ENCODE results near the gene LCE3D.
"Not testable (repeated sequence)": the region's sequence is repeated elsewhere in the genome, so short reads cannot be mapped to it uniquely, and the experiment has no call there.

Gene LCE3D, protein sequence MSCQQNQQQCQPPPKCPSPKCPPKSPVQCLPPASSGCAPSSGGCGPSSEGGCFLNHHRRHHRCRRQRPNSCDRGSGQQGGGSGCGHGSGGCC

GRCh38 chr1:152580433-152580832 lies at the start of gene LCE3D:
Gene LCE3D (minus strand): TSS chr1:152580516. CDS start chr1:152579936, 580 bp downstream.
- FAIRE-seq, result no peak

DNA sequence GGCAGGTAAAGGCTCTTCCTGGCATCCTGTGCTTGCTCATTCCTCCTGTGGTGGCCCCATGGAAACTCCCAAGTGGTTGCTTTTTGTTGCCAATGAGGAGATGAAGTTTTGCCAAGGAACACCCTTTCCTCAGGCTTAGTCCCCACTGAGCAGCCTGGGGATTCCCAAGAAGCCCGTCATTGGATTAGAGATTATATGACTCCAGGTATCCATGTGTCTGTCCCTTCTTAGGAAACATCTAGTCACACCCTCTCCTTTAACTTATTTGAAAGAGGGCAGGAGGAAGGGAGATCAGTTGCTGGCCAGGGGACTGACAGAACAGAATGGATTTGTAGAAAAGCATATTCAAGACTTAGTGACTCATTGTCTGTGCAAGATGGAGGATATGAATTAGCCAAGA lies 46.4 kb upstream of the LCE3D start:
- FAIRE-seq, result no peak

- no peak for FAIRE-seq
Measured at GRCh38 chr1:152623203-152623844, 43.0 kb upstream of the LCE3D start.

DNA sequence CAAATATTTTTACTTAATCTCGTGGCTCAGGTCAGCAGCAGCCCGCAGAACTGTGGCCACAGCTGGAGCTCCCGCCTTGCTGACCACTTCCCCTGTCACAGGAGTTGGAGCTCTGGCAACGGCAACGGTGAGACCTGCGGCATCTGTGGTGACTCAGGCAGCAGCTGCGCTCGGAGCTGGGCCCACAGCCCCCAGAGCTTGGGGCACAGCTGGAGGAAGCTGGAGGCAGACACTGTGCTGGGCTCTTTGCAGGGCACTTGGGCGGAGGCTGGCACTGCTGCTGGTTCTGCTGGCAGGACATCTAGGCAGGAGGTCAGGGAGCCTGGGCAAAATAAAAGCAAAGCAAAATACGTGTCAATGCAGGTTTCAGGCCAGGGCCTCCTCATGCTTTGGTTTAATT lies 42.5 kb upstream of the LCE3D start, which contains the start of gene LCE3A:
LCE3A (minus strand) TSS at position 301 of the 400 bp plus-strand sequence; CDS start at position 301, 0 bp downstream.
- FAIRE-seq, result no peak

DNA sequence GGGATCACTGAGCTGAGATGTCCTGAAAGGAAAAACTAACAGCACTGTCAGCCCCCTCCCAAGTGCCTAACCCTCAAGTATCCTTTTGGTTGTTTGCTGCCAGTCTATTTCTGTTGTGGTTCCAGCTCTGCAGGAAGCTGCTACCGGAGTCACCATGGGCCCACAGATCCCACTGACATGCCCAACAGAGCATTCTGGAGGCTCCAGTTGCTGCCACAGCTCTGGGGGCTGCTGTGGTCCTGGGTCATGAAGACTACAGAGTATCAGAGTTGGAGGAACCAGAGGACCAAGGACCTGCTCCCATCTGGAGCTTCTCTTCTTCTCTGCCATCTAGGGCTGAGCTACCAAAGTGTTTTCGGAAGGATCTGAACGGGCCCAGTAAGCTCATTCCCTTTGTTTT lies 41.7 kb upstream of the LCE3D start:
- no peak for FAIRE-seq

GRCh38 chr1:152613511-152613910 lies 33.2 kb upstream of the LCE3D start, which contains the start of gene LCE3B:
Gene LCE3B (plus strand): TSS chr1:152613811. CDS start chr1:152613811, 0 bp downstream.
- FAIRE-seq, result no peak

GRCh38 chr1:152599934-152600333 lies 19.6 kb upstream of the LCE3D start, which contains the start of gene LCE3C:
Gene LCE3C (plus strand): TSS chr1:152600234. CDS start chr1:152600732, 498 bp downstream.
- FAIRE-seq, result no peak

- FAIRE-seq, result no peak
Measured at GRCh38 chr1:152596986-152597385, 16.7 kb upstream of the LCE3D start.

GRCh38 chr1:152585586-152585985 lies 5.3 kb upstream of the LCE3D start:
- FAIRE-seq, result no peak

GRCh38 chr1:152582647-152583046 lies 2.3 kb upstream of the LCE3D start:
- no peak for FAIRE-seq

DNA sequence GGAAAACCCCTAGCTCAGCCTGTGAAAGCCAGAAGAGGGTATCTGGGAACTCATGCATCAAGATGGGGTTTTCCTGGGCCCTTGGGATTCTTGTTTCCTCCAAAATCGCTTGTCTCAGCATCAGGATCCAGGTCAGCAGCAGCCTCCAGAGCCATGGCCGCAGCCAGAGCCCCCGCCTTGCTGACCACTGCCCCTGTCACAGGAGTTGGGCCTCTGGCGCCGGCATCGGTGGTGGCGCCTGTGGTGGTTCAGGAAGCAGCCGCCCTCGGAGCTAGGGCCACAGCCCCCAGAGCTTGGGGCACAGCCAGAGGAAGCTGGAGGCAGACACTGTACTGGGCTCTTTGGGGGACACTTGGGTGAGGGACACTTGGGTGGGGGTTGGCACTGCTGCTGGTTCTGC lies 790 bp downstream of the LCE3D start:
- FAIRE-seq, result not testable (repeated sequence)

GRCh38 chr1:152577168-152577567 lies 3.1 kb downstream of the LCE3D start:
- FAIRE-seq, result no peak

DNA sequence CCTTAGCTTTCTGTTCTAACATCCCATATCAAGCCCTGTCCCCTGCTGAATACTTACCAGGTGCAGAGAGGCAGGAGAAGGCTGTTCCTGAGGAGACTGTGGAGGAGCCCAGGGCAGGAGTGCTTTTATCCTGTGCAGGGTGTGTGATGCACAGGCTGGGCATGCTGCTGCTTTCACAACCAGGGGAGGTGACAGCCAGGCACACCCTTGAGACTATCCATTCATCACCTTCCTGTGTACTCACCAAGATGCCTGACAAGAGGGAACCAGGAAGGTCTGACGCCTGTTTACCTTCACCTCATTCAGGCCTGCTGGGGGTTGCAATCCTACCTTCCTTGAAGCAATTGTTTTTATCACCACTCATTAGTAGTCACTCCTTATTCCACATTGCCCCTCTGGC lies 13.6 kb downstream of the LCE3D start, which contains the start of gene LCE3E:
LCE3E (minus strand) TSS at position 100 of the 400 bp plus-strand sequence. CDS start 572 bp downstream, outside the sequence.
- no peak for FAIRE-seq

- FAIRE-seq, result no peak
Measured at GRCh38 chr1:152565535-152566215, 14.6 kb downstream of the LCE3D start.

DNA sequence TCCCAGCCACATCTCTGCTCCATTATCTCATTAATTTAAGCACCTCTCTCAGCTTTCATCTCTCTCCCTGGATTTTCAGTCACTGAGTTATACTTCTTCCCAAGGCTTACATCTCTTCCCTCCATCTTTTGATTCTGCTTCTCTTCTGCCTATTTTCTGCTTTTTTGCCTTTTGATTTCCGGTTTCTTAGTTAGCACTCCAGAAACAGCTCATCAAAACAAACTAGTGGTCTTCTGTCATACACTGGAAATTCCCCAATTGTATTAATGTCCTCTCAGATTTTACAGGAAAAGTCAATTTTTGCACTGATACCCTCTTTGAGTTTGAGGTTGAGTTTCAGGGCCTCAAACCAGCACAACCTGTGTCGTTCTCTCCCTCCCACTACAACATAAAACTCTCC lies 15.2 kb downstream of the LCE3D start:
- FAIRE-seq, result no peak

- FAIRE-seq, result not testable (repeated sequence)
Measured at GRCh38 chr1:152548358-152548757, 32.0 kb downstream of the LCE3D start.

DNA sequence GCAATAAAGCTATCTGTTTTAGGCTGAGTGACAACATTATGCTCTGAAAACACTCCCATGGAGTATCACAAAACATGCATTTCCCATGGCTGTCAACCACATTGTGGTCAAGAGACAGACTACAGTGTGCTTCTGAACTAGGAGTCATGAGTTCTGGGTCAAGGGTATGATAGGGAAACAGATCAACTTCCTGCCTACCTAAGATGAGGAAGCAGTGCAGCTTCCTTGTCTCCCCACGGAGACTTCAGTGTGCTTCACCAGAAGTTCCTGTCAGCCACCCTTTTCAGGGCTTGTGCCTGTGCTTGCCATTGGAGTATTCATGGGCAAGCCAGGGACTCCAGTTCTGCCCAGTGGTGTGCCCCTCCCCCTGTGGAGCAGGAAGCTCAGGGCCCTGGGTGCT lies 33.6 kb downstream of the LCE3D start:
- FAIRE-seq, result no peak

GRCh38 chr1:152543820-152544219 lies 36.5 kb downstream of the LCE3D start:
- FAIRE-seq, result no peak

DNA sequence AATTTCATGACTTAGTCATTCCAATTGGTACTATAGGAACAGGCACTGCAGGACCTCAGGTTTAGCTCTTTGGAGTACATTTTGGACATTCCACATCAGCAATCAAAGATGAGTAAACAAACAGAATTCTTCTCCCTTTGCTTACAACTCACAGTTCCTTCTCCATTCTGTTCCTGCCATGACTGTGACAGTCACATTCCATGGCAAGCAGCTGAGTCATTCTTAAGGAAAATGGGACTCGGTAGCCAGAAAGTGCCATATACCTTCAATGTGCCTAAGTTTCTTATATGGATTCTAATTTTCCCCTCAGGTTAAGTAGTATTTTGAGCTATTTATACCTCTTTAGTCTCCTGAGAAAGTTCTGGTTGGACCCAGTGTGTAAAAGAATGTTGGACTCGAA lies 40.4 kb downstream of the LCE3D start:
- no peak for FAIRE-seq

DNA sequence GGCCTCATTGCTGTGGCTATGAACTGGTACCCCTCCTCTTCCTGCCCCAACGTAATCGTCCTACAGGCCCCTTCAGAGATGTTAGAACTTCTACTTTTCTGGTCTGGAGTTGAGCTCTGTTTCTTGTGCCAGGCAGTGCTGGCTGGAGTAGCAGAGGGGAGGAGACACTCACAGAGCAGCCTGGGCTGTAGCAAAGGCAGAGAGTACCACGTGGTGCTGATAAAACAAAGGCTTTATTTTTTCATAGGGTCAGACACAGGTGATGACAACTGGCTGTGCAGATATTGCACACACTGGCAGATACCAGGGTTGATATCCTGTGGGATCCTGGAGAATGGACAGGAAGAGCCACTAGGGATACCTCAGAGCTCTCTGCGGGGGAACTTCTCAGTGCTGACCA lies 42.8 kb downstream of the LCE3D start:
- no peak for FAIRE-seq

DNA sequence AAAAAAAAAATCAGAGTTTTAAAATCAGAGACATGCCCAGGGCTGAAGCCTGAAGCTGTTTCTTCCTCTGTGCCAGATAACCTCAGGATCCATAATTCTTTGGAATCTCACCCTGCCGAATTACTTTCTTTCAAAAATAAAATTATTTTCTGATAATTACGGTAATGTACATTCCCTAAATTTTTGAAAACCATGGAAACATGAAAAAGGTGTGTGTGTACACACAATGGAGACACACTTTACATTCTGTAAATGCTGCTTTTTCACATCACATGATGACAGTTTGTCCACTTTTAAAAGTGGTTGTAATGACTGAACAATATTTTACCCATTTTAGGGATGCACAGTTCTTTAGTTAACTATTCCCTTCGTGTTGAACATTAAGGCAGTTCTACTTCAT lies 44.5 kb downstream of the LCE3D start:
- no peak for FAIRE-seq

- FAIRE-seq, result peak; percentile 56
Measured at GRCh38 chr1:152533327-152533938, 46.9 kb downstream of the LCE3D start.

All from A204.1 (cell line).